ENCODE data around the gene JADE2. TPM values are rescaled to one million over a fixed set of nuclear protein-coding genes. Genes with fewer than 3 reads are reported as not detected.
"Not testable (repeated sequence)": the region's sequence is repeated elsewhere in the genome, so short reads cannot be mapped to it uniquely, and the experiment has no call there.

Gene JADE2
- 9.0 TPM for total RNA-seq

DNA sequence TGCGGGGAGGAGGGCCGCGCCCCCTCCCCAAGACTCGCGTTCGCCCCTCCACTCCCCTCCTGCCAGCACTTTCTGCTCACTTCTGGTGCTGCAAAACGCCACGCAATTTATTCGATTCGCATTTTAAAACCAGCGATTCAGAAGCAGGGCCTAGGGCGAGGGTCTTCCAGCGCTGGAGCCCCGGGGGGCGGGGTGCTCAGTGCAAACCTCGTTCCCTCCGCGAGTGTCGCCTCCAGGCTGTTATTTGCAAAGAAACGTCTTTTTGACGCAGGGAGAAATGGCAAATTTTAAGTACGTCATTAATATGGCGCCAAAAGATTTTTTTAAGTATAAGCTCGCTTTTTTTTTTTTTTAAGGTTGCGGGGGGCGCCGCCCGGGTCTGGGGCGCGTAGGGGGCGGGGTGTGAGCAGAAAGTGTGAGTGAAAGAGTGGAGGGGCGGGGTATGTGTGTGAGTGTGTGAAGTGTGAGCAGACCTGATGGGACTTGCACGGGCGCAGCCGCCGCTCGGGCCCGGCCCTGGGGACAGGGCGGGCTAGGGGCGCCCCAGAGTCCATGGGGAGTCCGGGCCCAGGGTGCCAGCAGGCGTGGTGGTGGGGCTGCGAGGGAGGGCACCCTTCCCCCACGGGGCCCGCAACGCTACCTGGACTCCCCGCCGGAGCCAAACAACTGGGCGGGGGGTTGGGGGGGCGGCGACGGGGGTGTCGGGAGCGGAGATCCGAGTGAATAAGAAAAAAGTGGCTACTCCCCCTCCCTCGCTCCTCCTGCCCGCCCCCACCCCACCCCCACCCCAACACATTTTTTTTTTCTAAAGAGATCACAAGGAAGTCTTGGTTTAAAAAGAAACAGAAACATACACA, at the start of gene JADE2:
TSS of gene JADE2 (plus strand) at position 845 of the 857 bp plus-strand sequence. CDS start 10,188 bp downstream, outside the sequence.
- peak; percentile 59 for DNase-seq

DNA sequence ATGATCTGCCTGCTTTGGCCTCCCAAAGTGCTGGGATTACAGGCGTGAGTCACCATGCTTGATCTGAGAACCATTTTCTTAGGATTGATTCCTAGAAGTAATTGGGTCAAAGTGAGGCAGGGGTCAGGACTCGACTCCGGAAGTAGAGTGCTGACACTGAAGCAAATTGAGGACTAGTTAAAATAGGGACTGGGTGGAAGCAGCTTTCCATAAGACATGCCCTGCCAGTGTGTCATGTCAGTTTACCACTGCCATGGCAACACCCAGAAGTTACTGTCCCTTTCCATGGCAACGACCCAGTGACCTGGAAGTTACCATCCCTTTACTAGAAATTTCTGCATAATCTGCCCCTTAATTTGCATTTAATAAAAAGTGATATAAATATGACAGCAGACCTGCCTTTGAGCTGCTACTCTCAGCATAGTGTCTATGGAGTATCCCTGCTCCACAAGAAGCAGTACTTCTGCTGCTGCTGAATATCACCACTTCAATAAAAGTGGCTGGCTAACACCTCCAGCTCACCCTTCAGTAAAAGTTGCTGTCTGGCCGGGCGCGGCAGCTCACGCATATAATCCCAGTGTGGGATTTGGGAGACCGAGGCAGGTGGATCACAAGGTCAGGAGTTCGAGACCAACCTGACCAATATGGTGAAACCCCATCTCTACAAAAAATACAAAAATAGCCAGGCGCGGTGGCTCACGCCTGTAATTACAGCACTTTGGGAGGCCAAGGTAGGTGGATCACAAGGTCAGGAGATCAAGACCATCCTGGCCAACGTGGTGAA, 47.8 kb upstream of the JADE2 start:
- no peak for DNase-seq

DNA sequence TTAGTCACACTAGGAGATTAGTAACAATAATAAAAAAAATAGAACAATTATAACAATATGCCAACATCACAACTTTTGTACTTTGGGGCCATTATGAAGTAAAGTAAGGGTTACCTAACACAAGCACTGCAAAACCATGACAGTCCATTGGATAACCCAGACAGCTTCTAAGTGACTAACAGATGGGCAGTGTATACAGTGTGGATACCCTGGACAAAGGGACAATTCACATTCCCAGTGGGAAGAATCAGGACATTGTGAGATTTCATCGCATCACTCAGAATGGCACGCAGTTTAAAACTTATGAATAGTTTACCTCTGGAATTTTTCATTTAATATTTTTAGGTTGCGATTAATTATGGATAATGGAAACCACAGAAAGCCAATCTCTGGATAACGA, 45.6 kb upstream of the JADE2 start:
- no peak for DNase-seq

DNA sequence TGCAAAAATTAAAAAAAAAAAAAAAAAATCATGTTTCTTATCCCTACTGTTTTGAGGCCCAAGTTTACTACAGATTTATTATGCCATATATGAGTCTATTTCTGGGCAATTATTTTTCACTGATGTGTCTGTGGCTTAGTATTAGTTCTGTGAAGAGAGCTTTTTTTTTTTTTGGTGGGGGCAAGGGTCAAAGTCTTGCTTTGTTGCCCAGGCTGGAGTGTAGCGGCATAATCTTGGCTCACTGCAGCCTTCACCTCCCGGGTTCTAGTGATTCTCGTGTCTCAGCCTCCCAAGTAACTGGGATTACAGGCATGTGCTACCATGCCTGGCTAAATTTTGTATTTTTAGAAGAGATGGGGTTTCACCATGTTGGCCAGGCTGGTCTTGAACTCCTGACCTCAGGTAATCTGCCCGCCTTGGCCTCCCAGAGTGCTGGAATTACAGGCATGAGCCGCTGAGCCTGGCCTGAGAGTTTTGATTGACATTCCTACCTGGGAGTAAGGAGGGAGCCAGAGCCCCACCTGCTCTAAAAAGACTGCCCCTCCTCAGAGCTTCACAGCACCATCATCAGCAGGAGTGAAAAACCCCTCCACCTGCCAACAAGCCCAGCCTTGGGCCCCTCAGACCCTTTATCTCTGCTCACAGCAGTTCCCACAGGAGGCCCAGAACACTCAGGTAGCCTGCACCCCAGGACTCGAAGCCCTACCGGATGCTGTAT, 36.1 kb upstream of the JADE2 start:
- no peak for DNase-seq

DNA sequence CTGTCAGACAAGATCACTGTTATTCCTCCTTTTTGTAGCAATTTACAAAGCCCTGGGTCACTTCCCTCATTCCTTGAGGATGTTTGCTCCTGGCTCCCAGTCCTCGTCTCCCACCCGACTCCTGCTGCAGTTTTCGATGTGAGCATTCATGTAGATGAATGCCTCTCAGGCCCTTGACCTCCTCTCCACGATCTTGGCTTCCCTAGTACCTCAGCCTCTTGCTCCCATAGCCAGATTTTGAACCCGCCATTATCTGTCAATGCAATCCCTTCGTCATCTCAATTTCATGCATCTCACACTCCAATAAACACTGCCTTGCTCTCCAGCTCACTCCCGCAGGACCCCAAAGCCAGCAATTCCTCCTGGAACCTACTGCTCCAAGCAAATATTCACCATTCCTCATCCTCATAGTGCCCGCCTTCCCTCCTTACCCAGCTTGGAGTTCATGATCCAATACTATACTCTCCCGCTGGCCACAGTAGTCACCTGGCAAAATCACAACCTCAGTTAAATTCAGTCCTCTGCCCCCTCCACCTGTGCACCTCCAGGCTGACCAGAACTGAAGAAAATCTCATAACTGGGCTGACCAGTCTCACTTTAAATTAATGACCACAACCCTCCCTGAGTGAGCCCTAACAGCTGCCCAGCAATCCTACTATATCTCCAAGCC, 35.1 kb upstream of the JADE2 start:
- no peak for DNase-seq

DNA sequence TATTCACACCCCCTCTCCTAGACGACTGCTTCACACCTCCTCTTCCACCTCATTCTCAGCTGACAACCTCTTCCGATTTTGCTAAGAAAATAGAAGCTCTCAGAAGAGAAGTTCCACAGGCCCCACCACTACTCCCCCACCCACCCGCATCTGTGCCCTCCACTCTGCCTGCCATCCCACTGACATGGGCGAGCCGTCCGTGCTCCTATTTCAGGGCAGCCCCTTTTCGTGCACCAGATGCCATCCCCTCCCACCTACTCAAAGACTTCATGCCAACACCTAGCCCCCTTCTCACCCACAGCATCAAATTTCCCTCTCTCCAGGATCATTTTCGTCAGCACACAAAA, 34.6 kb upstream of the JADE2 start:
- DNase-seq: no peak

DNA sequence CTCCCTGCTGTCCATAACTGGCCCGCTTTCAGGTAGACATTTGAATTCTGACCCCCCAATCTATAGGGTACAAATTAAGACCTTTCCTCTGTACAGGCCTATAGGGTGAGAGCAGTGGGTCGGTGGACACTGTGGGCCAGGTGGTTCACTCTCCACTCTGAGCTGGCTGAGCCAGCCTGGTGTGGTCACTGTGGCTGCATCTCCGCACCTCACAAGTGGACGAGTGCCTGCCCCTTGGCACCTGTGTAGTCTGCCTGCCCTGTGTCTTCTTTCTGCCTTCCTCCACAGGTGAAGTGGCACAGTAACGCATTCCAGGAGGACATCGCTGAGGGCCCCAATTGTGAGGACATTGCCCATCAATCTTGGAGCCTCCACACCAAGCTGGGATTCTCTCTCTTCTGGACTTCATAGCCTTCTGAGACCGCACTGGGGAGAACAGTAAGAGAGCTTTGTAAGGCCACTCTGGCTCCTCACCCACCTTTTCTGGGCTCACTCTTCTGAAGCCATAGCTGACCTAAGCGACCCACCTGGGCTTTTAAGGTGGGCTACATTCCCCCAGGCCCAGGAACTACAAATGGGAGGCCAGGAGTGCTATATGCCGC, 33.5 kb upstream of the JADE2 start:
- no peak for DNase-seq

DNA sequence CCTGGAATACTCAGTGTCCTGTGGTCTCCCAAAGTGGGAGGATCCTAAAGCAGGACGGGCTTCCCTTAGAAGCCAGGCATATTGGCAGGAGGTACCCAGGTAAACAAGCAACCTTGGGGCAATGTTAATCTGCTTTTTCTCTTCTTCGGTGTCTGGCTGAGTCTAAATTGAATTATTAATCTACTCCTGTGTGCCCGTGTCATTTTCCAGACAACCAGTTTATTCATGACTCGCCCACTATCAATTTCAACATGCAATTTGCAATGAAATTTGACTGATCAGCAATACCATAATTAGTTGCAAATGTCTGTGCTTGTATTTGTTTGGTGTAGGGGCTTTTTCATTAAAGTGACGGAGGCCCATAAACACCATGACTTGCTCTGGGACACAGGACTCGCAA, 32.9 kb upstream of the JADE2 start:
- no peak for DNase-seq

DNA sequence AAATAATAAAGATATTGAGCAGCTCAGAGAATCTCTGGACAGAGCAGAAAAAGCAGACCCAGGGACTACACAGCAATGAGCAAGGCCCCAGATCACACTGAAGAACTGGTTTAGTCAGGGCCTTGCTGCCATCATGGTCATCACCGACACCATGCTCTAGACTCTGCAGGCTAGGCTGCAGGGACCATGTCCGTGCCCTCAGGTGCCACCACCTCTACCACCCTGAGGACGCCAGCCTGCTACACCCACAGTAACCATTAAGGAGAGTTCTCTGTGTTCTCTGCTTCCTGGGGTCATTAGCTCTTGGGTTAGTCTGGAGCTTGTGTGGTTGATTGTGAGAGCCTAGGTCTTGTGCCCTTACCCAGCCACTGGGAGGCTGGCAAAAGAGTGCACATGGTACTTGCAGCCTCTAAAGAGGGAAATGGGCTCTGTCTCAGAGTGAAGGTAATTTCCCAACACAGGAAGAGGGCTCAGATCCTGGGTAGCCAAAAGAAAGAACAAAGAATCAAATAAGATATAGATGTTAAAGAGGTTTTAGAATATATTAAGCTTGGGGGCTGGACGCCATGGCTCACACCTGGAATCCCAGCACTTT, 31.9 kb upstream of the JADE2 start:
- no peak for DNase-seq

DNA sequence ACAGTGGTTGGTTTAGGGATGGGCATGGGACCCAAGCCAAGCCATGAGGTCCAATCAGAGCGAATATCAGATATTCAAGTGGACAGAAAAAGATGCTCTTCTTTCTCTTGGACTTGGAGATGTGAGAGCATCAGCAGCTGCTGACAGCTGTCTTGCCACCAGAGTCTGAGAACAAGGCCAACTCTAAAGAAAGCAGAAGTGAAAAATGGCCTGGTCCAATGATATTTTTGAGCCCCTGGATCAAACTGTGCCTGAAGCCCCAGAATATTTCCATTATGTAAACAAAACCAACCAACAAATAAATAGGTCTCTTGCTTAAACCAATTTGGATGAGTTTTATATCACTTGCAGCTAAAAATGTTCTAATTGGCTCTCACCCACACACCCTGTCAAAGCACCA, 30.7 kb upstream of the JADE2 start:
- DNase-seq: no peak

DNA sequence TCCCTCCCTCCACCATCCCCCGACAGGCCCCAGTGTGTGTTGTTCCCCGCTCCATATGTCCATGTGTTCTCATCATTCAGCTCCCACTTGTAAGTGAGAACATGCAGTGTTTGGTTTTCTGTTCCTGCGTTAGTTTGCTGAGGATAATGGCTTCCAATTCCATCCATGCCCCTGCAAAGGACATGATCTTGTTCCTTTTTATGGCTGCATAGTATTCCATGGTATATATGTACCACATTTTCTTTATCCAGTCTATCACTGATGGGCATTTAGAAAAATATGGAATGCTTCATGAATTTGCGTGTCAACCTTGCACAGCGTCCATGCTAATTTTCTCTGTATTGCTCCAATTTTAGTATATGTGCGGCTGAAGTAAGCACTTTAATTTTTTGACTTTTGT, 25.6 kb upstream of the JADE2 start:
- DNase-seq: not testable (repeated sequence)

DNA sequence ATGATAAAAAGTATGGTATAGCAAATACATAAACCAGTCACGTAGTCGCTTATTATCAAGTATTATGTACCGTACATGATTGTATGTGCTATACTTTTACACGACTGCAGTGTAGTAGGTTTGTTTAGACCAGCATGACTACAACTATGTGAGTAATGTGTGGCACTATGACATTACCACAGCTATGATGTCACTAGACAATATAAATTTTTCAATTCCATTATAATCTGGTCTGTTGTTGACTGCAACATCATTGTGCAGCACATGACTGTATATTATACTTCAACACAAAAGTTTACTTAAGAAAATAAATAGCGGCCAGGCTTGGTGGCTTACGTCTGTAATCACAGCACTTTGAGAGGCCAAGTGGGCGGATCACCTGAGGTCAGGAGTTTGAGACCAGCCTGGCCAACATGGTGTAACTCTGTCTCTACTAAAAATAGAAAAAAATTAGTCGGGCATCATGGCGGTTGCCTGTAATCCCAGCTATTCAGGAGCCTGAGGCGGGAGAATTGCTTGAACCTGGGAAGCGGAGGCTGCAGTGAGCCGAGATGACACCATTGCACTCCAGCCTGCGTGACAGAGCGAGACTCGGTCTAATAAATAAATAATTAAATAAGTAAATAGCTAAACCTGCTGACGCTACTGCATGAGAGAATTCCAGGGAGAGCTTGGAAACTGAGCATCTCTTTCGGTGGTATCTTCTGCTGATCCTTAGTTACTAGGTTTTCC, 24.6 kb upstream of the JADE2 start:
- no peak for DNase-seq

DNA sequence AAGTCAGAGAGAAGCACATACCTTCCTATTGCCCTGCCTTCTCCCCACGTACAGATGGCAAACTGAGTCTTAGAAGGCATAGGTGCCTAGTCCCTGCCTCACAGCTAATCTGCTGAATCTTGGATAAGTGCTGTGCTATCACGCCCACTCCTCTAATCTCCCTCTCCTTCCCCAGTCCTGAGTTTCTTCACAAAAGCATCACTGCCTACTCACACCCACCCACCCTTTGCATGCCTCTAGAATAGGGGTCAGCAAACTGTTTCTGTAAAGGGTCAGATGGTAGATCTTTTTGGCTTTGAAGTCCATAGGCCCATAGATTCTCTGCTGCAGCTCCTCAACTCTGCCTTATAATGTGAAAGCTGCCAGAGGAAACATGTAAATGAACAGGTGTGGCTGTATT, 23.2 kb upstream of the JADE2 start:
- no peak for DNase-seq

DNA sequence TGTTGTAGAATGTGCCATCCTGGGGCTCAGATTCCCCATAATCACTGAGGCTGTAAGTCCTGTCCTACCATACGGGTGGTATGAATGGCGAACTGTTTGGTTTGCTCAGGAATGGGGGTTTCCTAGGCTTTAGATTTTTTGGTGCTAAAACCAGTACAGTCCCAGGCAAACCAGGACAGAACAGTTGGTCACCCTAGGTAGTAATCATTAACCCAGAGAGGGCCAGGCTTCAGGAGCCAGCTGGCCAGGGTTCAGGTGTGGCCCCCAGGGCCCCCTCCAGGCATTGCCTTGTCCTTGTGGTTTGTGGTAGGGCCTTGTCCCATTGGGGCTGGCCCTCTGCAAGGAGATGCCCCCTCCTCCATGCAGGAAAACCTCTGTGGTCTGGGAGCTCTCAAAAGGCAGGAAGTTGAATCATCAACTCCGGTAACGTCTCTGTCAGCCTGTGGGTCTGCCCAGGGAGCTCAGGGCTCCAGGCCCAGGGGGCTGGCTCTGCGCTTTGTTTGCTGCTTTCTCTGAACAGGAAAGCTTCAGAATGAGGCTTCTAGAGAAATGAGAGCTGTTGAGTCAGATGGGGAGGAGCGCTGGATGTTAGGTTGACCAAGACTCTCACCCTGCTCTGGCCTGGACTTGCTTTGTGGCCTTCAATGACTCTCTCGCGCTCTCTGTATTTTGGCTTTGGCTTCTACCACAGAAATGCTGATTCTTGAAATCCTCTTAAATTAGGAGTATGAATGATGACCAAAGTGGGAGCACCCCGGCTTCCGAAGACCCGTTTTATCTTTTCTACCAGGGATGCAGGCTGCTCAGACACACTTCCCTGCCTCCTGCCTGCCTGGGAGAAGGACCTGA, 22.2 kb upstream of the JADE2 start:
- no peak for DNase-seq

DNA sequence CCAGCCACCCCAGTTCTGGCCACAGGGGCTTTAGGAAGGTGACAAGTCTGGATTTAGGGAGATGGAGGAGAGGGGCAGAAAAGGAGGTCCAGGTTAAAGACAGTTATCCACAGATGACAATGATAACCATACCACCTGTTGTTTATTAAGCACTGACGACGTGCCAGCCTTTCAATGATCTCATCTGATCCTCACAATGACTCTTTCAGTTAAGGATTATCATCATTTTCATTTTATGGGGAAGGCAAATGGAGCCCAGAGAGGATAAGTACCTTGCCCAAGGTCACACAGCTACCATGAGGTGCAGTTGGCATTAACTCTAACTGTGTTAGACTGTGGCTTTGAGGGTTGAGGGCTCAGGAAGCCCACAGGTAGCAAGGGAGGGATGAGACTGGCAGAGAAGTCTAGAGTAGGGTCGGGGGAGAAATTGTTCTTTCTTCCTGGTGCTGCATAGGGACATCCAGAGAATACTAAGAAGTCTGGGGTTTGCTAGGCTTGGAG, 21.5 kb upstream of the JADE2 start:
- DNase-seq: no peak

DNA sequence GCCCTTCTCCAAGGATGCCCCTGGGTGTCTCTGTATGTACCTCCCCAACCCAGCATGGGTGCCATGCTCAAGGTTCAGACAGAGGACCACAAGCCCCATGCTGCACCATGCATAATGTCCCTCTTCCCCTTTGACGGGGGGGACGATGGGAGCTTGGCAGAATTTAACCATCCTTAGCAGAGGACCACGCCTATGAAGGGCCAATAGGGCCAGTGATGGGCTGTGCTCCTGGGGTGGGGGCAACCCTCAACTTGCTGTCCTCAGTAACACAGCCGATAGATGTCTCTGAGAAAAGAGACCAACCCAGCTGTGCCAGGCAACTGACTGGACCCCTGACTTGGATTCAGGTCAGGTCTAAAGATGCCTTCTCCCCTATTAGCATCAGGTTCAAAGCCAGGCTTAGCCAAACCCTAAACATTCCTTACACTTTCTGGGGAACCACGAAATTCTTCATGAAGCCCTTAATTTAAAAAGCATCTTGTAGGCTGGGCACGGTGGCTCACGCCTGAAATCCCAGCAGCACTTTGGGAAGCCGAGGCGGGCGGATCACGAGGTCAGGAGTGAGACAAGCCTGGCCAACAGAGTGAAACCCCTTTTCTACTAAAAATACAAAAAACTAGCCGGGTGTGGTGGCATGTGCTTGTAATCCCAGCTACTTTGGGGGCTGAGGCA, 20.7 kb upstream of the JADE2 start:
- DNase-seq: no peak

DNA sequence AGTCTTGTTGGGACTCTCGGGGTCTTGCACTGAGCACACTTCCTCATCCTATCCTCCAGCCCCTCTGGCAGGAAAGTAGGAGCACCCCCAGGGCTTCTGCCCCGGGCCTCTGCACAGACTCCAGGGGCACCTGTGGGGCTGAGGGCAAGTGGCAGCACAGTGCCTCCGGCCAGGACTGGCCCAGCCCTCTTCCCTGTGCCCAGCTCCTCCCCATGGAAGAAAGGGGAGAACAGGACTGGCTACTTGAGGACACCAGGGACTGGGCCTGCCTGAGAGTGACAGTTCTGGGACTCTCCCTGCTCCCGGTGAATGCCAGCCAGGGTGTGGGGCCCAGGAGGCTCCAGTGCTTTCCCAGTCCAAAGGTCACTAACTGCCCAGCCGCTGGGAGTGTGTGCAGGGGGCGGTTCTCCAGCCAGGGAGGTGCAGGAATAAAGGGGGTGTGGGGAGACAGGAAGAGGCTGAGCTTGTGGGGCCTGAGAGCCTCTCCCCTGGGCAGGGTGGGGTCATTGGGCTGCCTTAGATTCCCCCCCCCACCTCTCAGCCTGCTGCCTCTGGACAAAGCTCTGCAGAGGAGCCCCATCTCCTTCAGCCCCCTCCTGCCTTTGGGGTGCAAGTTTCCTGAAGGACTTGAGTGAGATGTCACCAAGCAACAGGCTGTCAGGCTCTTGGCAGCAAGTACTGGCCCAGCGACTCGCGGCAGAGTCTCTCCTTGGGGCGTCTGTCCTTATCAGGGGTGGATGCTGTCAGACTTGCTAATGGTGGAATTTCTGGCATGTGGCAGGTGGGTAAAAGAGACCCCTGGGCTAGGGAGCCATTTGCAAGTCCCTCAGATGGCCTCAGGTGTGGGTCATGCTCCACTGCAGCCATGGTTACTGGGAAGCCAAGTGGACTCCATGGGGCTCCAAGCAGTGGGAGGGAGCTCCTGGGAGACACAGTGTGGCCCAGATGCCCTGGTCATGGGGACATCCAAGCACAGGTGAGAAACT, 19.1 kb upstream of the JADE2 start:
- DNase-seq: no peak

DNA sequence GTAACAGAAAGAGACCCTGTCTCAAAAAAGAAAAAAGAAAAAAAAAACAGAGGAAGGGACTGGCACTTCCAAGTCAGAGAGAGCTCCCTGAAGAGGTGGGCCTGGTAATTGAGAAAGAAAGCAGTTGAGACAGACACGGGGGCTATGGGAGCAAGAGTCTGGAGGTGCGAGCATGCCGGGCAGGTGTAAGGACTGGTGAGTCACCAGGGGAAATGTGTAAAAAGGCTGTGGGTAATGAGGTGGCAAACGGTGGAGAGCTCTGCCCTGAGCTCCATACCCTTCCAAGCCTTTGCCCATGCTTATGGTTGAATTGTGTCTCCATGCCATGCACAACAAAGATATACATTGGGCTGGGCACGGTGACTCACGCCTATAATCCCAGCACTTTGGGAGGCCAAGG, 18.0 kb upstream of the JADE2 start:
- no peak for DNase-seq

Measured in skin of body (tissue), 2 donors.